RWPE1 (cell line): ENCODE data around the gene KLF6.
"Not testable (repeated sequence)": the region's sequence is repeated elsewhere in the genome, so short reads cannot be mapped to it uniquely, and the experiment has no call there.

Source experiments
- CTCF ChIA-PET: fragments of 350-600 bp; sonication (Branson Sonifier 250); formaldehyde crosslinking; extraction: SDS; loops from one replicate; lab custom pipeline; 2021; lab: Yijun Ruan, JAX
- POLR2A ChIA-PET: fragments of 400-600 bp; formaldehyde crosslinking; extraction: SDS; loops from one replicate; lab custom pipeline; 2020; ENCODE audit warnings: antibody characterized with exemption; ENCODE audit not compliant: low non-redundant PET; lab: Yijun Ruan, JAX
- DNase-seq: peaks from one replicate; pipeline ENCODE4 v3.0.0; 2012; ENCODE audit warnings: low spot score
- H3K27ac ChIP-seq: fragments of 450-650 bp; 2 replicates; pipeline ENCODE4 v1.5.1; 2017
- TF ChIP-seq, protein P1 (sequence below): fragments of 450-650 bp; conservative IDR thresholded peaks from 2 replicates; pipeline ENCODE4 v1.5.1; 2017; ENCODE audit warnings: low read depth, mild to moderate bottlenecking

The KLF6 gene

DNA sequence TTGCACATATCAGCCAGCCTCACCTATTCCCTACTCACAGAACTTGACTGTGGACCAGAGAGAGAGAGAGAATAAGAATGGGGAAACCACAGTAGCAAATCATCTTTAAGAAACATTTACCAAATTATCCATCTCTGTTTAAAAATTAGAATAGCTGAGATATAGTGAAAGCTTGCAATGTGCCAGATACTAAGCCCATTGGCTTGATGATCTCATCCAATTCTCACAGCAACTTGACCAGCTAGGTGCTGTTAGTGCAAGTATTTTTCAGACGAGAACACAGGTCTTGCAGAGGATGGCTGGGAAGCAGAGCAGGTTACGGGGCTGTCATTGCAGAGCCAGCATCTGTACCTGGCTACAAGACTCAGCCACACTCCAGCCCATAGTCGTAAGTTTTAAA lies 50.9 kb downstream of the KLF6 start:
- CTCF ChIA-PET, result no interaction called here
- no peak overlapping the region for H3K27ac ChIP-seq
- no peak for DNase-seq
- POLR2A ChIA-PET, result no interaction called here
- TF ChIP-seq, protein P1, sequence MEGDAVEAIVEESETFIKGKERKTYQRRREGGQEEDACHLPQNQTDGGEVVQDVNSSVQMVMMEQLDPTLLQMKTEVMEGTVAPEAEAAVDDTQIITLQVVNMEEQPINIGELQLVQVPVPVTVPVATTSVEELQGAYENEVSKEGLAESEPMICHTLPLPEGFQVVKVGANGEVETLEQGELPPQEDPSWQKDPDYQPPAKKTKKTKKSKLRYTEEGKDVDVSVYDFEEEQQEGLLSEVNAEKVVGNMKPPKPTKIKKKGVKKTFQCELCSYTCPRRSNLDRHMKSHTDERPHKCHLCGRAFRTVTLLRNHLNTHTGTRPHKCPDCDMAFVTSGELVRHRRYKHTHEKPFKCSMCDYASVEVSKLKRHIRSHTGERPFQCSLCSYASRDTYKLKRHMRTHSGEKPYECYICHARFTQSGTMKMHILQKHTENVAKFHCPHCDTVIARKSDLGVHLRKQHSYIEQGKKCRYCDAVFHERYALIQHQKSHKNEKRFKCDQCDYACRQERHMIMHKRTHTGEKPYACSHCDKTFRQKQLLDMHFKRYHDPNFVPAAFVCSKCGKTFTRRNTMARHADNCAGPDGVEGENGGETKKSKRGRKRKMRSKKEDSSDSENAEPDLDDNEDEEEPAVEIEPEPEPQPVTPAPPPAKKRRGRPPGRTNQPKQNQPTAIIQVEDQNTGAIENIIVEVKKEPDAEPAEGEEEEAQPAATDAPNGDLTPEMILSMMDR, result no peak

DNA sequence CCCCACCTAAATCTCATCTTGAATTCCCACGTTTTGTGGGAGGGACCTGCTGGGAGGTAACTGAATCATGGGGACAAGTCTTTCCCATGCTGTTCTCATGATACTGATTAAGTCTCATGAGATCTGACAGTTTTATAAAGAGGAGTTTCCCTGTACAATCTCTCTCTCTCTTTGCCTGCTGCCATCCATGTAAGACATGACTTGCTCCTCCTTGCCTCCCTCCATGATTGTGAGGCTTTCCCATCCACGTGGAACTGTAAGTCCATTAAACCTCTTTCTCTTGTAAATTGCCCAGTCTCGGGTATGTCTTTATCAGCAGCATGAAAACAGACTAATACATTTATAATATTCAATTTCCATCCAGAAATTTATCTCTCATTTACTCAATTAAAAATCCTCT lies 52.8 kb downstream of the KLF6 start:
- DNase-seq, H3K27ac ChIP-seq, POLR2A ChIA-PET, CTCF ChIA-PET: not testable (repeated sequence)

DNA sequence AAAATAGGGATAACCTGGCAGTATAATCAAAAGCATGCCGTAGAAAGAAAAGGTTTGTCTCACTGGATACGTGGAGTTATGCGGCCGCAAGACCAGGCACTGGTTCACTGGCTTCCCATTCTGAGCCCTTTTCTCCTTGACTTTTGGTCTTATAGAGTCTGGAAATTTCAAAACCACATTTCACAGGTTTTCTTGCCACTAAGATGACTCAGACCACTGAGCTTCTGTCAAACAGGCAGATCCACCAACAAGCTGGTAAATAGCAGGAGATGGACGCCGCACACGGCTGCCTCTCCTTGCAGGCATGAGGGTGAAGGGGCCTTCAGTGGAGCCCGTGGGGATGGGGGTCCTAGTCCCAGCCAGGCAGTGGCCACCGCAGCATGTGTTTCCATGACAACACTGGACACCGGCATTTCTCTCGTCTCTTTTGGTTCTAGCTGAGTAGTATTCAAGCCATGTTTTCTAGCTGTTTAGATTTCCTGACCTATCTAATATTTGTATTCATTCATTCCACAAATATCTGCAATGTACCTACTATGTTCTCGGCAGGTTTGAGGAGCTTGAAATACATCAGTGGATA lies 55.5 kb downstream of the KLF6 start:
- TF ChIP-seq, protein P1, result no peak
- no peak for DNase-seq
- ChIA-PET POLR2A (no interaction called here), CTCF (no interaction called here)
- H3K27ac ChIP-seq, result no peak overlapping the region

DNA sequence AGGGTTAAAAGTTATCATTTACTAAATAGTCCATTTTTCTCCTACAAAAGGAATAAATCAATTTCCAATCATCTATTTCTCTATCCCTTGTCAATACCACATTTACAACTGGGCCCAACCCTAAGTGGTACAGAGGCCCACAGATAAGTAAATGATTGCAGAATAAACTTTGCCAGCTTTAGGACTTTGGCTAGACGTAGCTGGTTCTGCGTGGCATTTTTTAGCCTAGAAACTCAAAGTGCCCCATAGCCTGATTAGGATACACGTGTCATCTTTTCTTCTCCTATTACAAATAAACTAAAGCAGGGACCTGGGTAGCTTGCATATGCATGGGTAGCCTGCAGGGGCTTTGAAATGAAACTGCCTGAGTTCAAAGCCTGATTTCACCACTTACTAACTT lies 56.4 kb downstream of the KLF6 start:
- TF ChIP-seq, protein P1, result no peak
- CTCF ChIA-PET, result no interaction called here
- POLR2A ChIA-PET, result no interaction called here
- no peak for DNase-seq
- no peak overlapping the region for H3K27ac ChIP-seq

DNA sequence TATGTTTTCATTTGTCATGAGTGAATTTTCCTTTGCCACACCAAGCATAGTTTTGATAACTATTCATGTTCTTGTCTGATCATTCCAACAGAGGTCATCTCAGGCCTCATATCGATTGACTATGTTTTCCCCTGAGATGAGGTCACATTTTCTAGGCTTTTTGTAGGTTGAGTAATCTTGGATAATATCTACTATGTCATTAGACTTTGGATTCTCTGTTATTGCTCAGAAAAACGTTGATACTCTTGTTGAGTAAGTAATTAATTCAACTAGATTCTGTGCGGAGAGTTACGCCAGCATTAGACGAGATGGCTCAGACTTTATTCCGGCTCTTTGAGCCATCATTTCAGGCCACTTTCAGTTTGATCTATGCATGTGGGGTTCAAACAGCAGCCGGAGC lies 57.7 kb downstream of the KLF6 start:
- no peak overlapping the region for H3K27ac ChIP-seq
- TF ChIP-seq, protein P1, result no peak
- ChIA-PET POLR2A (no interaction called here), CTCF (no interaction called here)
- no peak for DNase-seq
